WTC11 (cell line): ENCODE results near the gene COL27A1. TPM values are rescaled to one million over a fixed set of nuclear protein-coding genes. Genes with fewer than 3 reads are reported as not detected.
A peak's percentile ranks its signal among the peaks of the same experiment; 100 is the strongest.

Experiments used
- ATAC-seq: fragments of 200-7000 bp; cut with Tn5 transposase; 2 replicates; pipeline ENCODE4 v1.10.0; 2021; ENCODE audit warnings: mild to moderate bottlenecking, moderate library complexity
- CTCF ChIA-PET: fragments of 300-600 bp; sonication (Branson Sonifier 250); formaldehyde crosslinking; loops from one replicate; lab custom pipeline; 2021; ENCODE audit warnings: antibody characterized with exemption; lab: Charles Lee
- POLR2A ChIA-PET: fragments of 350-600 bp; sonication (Branson Sonifier 250); formaldehyde crosslinking; loops from one replicate; lab custom pipeline; 2021; ENCODE audit warnings: antibody characterized with exemption; lab: Charles Lee
- DNase-seq: peaks from one replicate; pipeline ENCODE4 v3.0.0; 2021; ENCODE audit warnings: low spot score
- H3K27ac Mint-ChIP-seq: 2 replicates; pipeline ENCODE4 v1.8.0; 2021; ENCODE audit warnings: mixed read lengths
- H3K27me3 Mint-ChIP-seq: 2 replicates; pipeline ENCODE4 v1.8.0; 2021; ENCODE audit warnings: low read depth, mild to moderate bottlenecking, moderate library complexity, mixed read lengths
- H3K36me3 Mint-ChIP-seq: 2 replicates; pipeline ENCODE4 v1.8.0; 2021; ENCODE audit warnings: mixed read lengths
- H3K4me1 Mint-ChIP-seq: 2 replicates; pipeline ENCODE4 v1.8.0; 2022; ENCODE audit warnings: mixed read lengths
- H3K4me3 Mint-ChIP-seq: 2 replicates; pipeline ENCODE4 v1.8.0; 2021; ENCODE audit warnings: mild to moderate bottlenecking, moderate library complexity, mixed read lengths
- H3K9me3 Mint-ChIP-seq: 2 replicates; pipeline ENCODE4 v1.8.0; 2021; ENCODE audit warnings: mixed read lengths
- ATF2 ChIP-seq: sonication (generic); formaldehyde crosslinking; IDR thresholded peaks from 2 replicates; pipeline ENCODE4 v1.8.1; 2022; ENCODE audit warnings: low read depth, missing genetic modification reagents, borderline replicate concordance
- CREM ChIP-seq: sonication (generic); formaldehyde crosslinking; IDR thresholded peaks from 2 replicates; pipeline ENCODE4 v1.8.1; 2022; ENCODE audit warnings: mild to moderate bottlenecking, missing genetic modification reagents, moderate library complexity
- EMX1 ChIP-seq: fragments of 250-450 bp; sonication (Bioruptor Pico); IDR thresholded peaks from 2 replicates; pipeline ENCODE4 v1.8.0; 2021; ENCODE audit warnings: mild to moderate bottlenecking
- ERG ChIP-seq: fragments of 250-450 bp; sonication (Bioruptor Pico); IDR thresholded peaks from 2 replicates; pipeline ENCODE4 v1.8.0; 2021; ENCODE audit warnings: mild to moderate bottlenecking
- FOXJ3 ChIP-seq: sonication (generic); formaldehyde crosslinking; IDR thresholded peaks from 2 replicates; pipeline ENCODE4 v1.9.0; 2021; ENCODE audit warnings: missing genetic modification reagents, mild to moderate bottlenecking, borderline replicate concordance
- FOXK1 ChIP-seq: sonication (generic); formaldehyde crosslinking; IDR thresholded peaks from 2 replicates; pipeline ENCODE4 v1.8.0; 2022; ENCODE audit warnings: mild to moderate bottlenecking, moderate library complexity, missing genetic modification reagents
- GABPB1 ChIP-seq: sonication (generic); formaldehyde crosslinking; IDR thresholded peaks from 2 replicates; pipeline ENCODE4 v1.8.1; 2023; ENCODE audit warnings: mild to moderate bottlenecking, missing genetic modification reagents
- MAX ChIP-seq: sonication (generic); formaldehyde crosslinking; IDR thresholded peaks from 2 replicates; pipeline ENCODE4 v1.8.0; 2022; ENCODE audit warnings: mild to moderate bottlenecking, missing genetic modification reagents
- MXD4 ChIP-seq: fragments of 250-450 bp; sonication (Bioruptor Pico); IDR thresholded peaks from 2 replicates; pipeline ENCODE4 v1.8.0; 2021; ENCODE audit warnings: mild to moderate bottlenecking, moderate library complexity, borderline replicate concordance
- NFE2L1 ChIP-seq: sonication (generic); formaldehyde crosslinking; IDR thresholded peaks from 2 replicates; pipeline ENCODE4 v1.8.1; 2023; ENCODE audit warnings: missing genetic modification reagents
- NR3C1 ChIP-seq: sonication (generic); formaldehyde crosslinking; conservative IDR thresholded peaks from 2 replicates; pipeline ENCODE4 v1.8.1; 2023; ENCODE audit warnings: low read depth, mild to moderate bottlenecking, missing genetic modification reagents
- PRDM15 ChIP-seq: sonication (generic); formaldehyde crosslinking; IDR thresholded peaks from 2 replicates; pipeline ENCODE4 v1.8.0; 2022; ENCODE audit warnings: missing genetic modification reagents
- PREB ChIP-seq: sonication (generic); formaldehyde crosslinking; IDR thresholded peaks from 2 replicates; pipeline ENCODE4 v1.8.1; 2022; ENCODE audit warnings: mild to moderate bottlenecking, missing genetic modification reagents, moderate library complexity, borderline replicate concordance
- RORB ChIP-seq: fragments of 250-450 bp; sonication (Bioruptor Pico); IDR thresholded peaks from 2 replicates; pipeline ENCODE4 v1.9.0; 2021; ENCODE audit warnings: mild to moderate bottlenecking
- SP1 ChIP-seq: sonication (generic); formaldehyde crosslinking; conservative IDR thresholded peaks from 2 replicates; pipeline ENCODE4 v1.8.1; 2022; ENCODE audit warnings: missing genetic modification reagents
- ZBTB21 ChIP-seq: sonication (generic); formaldehyde crosslinking; IDR thresholded peaks from 2 replicates; pipeline ENCODE4 v1.8.1; 2023; ENCODE audit warnings: mild to moderate bottlenecking, missing genetic modification reagents, borderline replicate concordance
- ZNF121 ChIP-seq: sonication (generic); formaldehyde crosslinking; IDR thresholded peaks from 2 replicates; pipeline ENCODE4 v1.8.0; 2023; ENCODE audit warnings: missing genetic modification reagents
- ZNF232 ChIP-seq: sonication (generic); formaldehyde crosslinking; IDR thresholded peaks from 2 replicates; pipeline ENCODE4 v1.8.0; 2022; ENCODE audit warnings: mild to moderate bottlenecking, missing genetic modification reagents
- ZNF281 ChIP-seq: sonication (generic); formaldehyde crosslinking; IDR thresholded peaks from 2 replicates; pipeline ENCODE4 v1.8.0; 2023; ENCODE audit warnings: mild to moderate bottlenecking, missing genetic modification reagents
- total RNA-seq: library from RNA; stranded (reverse); gene quantifications from 3 replicates; pipeline ENCODE4 v1.2.3, GENCODE V29; 2021

COL27A1 gene
- total RNA-seq, 1 experiment from 2014 or later: 47.5 TPM

- TF ChIP-seq NFE2L1 (CRISPR knock-in tag) (no peak), EMX1 (CRISPR knock-in tag) (no peak), PRDM15 (CRISPR knock-in tag) (no peak), ZBTB21 (CRISPR knock-in tag) (no peak), ZNF232 (CRISPR knock-in tag) (no peak), ERG (CRISPR knock-in tag) (no peak), ZNF281 (no peak), SP1 (no peak), ATF2 (no peak)
- TF ChIP-seq, all 79 proteins: peak for 0
These were observed 68.9 kb downstream of the COL27A1 start (continued) for GRCh38 chr9:114224247-114224610.

GRCh38 chr9:114225561-114226212 is 70.3 kb downstream of the COL27A1 start:
- ChIA-PET POLR2A (no interaction called here), CTCF (no interaction called here)
- no peak for TF ChIP-seq RORB (CRISPR knock-in tag)
- no peak for TF ChIP-seq ZNF121 (CRISPR knock-in tag)
- no peak for TF ChIP-seq GABPB1 (CRISPR knock-in tag)
- TF ChIP-seq FOXK1 (CRISPR knock-in tag): no peak
- TF ChIP-seq CREM (CRISPR knock-in tag): no peak
- TF ChIP-seq ZBTB21 (CRISPR knock-in tag): no peak
- no peak for TF ChIP-seq MAX (CRISPR knock-in tag)
- TF ChIP-seq NR3C1: no peak
- TF ChIP-seq FOXJ3 (CRISPR knock-in tag): no peak
- TF ChIP-seq PREB: no peak
- TF ChIP-seq MXD4 (CRISPR knock-in tag): no peak
- no peak for TF ChIP-seq ATF2
- no peaks in the 10 kb centered on the region for H3K27me3 Mint-ChIP-seq
- DNase-seq (no peak), ATAC-seq (no peak)
- H3K27ac Mint-ChIP-seq: peak overlapping the region; percentile 40
- no peaks in the 10 kb centered on the region for H3K36me3 Mint-ChIP-seq
- peaks cover 28% of the 10 kb centered on the region for H3K4me1 Mint-ChIP-seq
- no peaks in the 10 kb centered on the region for H3K9me3 Mint-ChIP-seq
- H3K4me3 Mint-ChIP-seq: no peak overlapping the region
